Vagina (tissue), 2 donors: ENCODE data around the gene CELA1.

Source experiments
- CTCF ChIP-seq, 3 experiments: fragments of 450-650 bp in 2 of 3; fragments of 200-600 bp in 1 of 3; sonication (generic) in 1 of 3; IDR thresholded peaks; one replicate each; pipeline ENCODE4 v1.5.1; 2017 to 2019; ENCODE audit warnings: antibody characterized with exemption in 3 of 3, mild to moderate bottlenecking in 2 of 3, moderate library complexity in 2 of 3
- POLR2A ChIP-seq, 2 donors: fragments of 450-650 bp; IDR thresholded peaks; one replicate each; pipeline ENCODE4 v1.6.1; 2017; ENCODE audit warnings: antibody characterized with exemption in 2 of 2, mild to moderate bottlenecking in 2 of 2, moderate library complexity in 2 of 2
- POLR2AphosphoS5 ChIP-seq, 2 donors: sonication (generic); formaldehyde crosslinking; IDR thresholded peaks; one replicate each; pipeline ENCODE4 v1.9.0; 2017; ENCODE audit warnings: antibody characterized with exemption in 2 of 2, mild to moderate bottlenecking in 2 of 2, low read depth in 1 of 2; ENCODE audit not compliant: insufficient read depth in 1 of 2

GRCh38 chr12:51333536-51333935, 12.9 kb downstream of the CELA1 start:
- TF ChIP-seq POLR2A (IDR thresholded peaks at IDR 0.05) (no peak), POLR2AphosphoS5 (IDR thresholded peaks at IDR 0.05; ENCODE audit: insufficient read depth in 1 of 2, low read depth in 1 of 2) (no peak), CTCF (IDR thresholded peaks at IDR 0.05) (no peak)
